HG03342 (cell line): Measurements from ENCODE around the gene MGMT.

Experiments
- ATAC-seq: cut with Tn5 transposase; IDR thresholded peaks from one replicate; pipeline ENCODE4 v1.9.1; 2021; ENCODE audit warnings: mild to moderate bottlenecking, moderate library complexity; ENCODE audit not compliant: unreplicated experiment

The MGMT gene

GRCh38 chr10:129784891-129785290 is 317.9 kb downstream of the MGMT start:
- ATAC-seq = no peak

- ATAC-seq = no peak
These were observed 318.5 kb downstream of the MGMT start for GRCh38 chr10:129785536-129785981.

- ATAC-seq = no peak
These were observed 319.2 kb downstream of the MGMT start for GRCh38 chr10:129786216-129786615.

GRCh38 chr10:129787557-129787956 is 320.5 kb downstream of the MGMT start:
- ATAC-seq = no peak

- no peak for ATAC-seq
These were observed 321.2 kb downstream of the MGMT start for GRCh38 chr10:129788215-129788614.

DNA sequence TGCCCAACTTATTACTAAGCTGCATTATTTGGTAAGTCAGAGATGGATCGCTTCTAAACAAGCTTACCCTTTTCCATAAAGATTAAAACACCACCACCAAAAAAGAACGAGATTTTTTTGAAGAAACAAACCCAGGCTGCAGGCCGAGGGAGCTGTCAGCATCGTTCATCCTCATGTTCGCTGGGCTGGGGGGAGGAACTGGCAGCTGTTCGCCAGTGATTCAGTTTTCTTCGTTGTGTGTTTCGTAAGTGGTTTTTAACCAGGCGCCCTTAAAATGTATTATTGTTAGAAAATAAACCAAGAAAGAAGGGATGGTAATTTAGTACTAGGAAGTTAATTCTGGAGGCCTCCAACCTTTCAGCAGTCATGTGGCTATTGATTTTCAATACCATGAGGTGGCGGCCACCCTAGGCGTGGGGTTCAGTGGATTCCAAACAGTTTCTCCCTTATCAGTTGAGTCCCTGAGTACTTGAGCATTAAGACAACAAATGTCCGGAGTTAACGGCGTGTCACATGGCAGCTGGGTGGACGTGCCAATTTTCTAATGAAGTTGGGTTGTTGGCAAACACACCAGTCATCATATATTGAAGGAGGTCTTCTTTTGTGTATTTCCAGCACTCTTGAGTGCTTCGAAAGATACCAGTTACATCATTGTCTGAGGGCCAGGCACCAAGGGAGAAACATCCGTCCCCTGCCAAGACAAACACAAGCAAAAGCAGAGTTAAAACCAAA is 323.8 kb downstream of the MGMT start:
- ATAC-seq = no peak

GRCh38 chr10:129792141-129792540 is 325.1 kb downstream of the MGMT start:
- ATAC-seq = no peak

- no peak for ATAC-seq
These were observed 325.8 kb downstream of the MGMT start for GRCh38 chr10:129792864-129793263.

- no peak for ATAC-seq
These were observed 326.4 kb downstream of the MGMT start for GRCh38 chr10:129793479-129793878.

- no peak for ATAC-seq
These were observed 327.0 kb downstream of the MGMT start for GRCh38 chr10:129793996-129794395.

- ATAC-seq = no peak
These were observed 329.8 kb downstream of the MGMT start for GRCh38 chr10:129796710-129797420.

GRCh38 chr10:129799942-129800341 is 332.9 kb downstream of the MGMT start:
- no peak for ATAC-seq

DNA sequence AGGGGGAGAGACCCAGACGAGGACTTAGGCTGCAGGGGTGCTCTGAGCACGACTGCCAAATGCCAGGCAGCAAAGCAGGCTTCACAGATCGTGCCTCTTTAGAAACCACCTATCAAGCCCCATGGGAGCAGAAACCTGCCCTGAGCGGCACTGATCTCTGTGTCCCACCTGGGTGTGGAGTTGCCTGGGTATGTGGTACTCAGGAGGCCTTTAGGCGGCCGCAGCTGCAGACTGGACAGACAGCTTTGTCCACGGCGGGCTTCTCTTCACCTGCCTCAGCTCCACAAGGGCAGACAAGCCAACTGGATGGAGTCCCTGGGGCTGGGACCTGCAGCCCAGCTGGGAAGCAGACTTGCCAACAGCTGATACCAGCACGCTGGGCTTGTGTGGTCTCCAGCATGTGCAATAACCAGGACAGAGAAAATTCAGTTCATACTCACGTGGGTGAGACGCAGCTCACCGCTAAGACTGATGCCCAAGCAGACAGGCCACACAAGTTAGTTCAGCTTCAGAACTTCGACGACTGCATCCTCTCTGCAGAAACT is 333.8 kb downstream of the MGMT start:
- no peak for ATAC-seq

GRCh38 chr10:129807211-129807610 is 340.2 kb downstream of the MGMT start:
- ATAC-seq = no peak

DNA sequence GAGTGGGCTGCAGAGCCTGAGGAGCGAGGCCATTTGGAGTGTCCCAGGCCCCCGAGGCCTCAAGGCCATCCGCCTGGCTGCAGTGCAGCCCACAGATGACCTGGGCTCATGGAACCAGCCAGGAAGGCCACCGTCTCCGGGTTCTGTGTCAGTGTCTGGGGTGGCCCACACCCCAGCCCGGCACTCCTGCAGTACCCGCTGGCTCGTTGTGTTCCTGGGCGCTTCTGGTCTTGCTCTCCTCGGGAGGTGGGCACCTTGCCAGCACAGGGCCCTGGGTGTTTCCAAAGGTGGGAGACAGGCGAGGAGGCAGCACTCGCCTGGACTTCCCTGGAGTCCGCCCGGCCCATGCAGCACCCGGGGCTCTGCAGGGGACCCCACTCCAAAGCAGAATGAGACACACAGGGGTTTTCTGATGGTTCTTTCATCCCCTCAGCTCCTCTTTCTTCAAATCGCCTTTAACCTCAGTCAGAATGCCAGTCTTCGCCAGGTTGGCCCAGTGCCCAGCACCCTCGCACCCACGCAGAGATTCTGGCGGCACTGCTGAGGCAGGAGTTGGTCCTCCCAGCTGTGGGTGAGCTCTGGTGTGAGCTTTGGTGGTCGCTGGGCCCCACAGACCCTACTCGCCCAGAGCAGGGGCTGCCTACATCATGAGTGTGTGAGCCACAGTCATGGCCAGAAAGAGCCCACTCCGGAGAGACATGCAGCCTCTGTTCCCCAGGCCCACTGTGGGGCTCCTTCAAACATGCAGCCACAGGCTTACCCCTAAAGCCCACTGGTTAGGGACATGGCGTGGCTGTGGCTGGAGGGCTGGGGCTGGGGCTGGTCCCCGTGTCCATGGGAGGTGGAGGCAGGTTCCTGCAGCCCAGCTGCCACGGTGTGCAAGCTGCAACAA is 341.3 kb downstream of the MGMT start:
- ATAC-seq = no peak

GRCh38 chr10:129809431-129809830 is 342.4 kb downstream of the MGMT start:
- ATAC-seq = no peak

DNA sequence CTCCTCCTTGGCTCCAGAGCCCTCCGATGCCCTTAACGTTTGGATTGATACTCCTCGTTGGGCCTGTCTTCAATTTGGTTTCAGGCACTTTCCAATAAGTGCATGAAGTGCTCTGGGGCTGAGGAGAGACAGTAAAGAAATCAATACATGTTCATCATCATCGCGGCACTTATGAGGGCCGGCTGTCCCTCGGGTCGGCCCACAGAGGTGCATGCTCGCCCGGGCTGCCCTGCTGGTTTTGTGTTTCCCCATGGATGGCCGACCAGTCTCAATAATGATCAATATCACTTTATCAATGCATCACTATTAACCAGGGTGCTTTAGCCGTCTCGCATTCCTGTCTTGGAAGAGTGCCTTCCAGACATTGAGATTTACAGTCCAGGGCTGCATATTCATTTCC is 342.8 kb downstream of the MGMT start:
- ATAC-seq = no peak

DNA sequence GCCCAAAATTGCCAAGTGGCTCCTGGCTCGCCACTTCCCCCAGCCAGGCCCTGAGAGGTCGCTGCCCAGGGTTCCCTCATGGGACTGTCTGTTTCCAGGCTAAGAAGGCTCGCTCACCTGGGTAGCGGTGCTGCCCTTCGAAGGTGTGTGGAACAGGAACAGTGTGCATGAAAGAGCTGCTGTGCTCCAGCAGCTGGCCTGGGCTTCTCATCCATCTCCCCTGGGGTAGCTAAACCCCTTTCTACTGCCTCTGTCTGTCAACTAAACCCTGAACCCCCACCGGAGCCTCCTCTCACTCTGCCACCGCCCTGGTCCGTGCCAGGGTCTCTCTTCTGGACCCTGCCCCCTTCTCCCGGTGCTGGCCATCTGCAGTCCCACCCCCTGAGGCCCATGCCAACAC is 344.2 kb downstream of the MGMT start:
- ATAC-seq = no peak

DNA sequence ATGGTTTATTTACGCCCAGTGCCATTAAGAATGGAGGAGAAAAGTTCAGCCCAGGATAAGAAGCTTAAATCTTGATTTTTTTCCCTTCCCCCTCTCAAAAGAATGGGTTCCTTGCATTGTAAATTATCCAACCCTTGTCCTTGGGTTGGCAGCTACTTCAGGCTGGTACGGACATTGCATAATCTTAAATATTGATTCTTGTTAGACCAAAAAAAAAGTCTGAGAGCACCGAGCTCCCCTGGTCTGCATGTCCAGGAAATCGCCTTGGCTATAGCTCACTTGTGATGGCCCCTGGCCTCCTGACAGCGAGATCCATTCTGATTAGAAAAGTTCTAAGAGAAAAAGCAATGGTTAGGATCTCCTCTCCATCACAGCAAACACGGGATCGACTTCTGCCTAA is 345.4 kb downstream of the MGMT start:
- no peak for ATAC-seq

DNA sequence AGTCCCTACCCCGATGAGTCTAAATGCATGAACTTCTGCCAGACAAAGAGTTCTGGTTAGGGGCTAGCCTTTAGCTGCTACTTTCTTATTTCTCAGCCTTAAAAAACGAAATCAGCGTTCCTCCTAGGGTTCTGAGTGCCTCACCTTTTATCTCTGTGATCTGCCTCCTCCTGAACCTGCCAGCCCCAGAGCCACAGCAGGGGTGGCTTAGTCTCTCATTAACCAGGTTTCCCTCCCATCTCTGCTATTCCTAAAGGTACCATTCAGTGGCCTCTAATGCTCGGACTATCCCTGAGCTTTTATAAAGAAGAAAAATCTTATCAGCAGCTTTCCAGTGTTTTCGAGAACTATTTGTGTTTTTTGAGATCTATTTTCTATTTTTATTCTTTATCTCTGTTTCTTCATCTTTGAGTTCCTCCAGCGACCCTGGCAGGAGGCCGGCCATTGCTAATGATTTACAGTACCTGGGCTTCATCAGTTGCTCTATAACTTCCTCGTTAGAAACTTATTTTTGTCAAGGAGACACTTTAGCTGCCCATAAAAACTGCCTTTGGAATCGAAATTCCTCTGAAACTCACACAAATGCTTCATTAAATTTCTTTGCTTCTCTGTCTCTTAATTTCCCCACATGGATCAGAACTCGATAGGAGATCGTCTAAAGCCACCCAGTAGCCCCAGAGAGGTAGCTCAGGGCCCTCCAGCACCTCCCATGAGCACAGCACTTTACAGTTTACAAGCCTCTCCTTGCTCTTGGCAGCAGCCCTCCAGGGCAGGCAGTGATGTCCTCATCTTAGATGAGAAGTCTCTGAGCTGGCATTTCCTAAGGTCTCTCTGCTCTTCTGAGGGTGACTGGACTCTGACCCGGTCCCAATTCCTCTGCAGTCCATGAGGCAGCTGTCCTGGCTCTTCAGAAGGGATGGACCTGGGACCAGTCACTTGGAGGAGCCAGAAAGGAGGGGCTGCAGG is 347.9 kb downstream of the MGMT start:
- ATAC-seq = no peak
